ENCODE results near the gene ADAM12. TPM values are rescaled to one million over a fixed set of nuclear protein-coding genes. Genes with fewer than 3 reads are reported as not detected.

The ADAM12 gene
- total RNA-seq, 4 donors from 2014 or later: 0.19 to 2.6 (median 1.5) TPM

- TF ChIP-seq CTCF (IDR thresholded peaks at IDR 0.05): no peak
- no peak for TF ChIP-seq EP300 (IDR thresholded peaks at IDR 0.05)
- TF ChIP-seq POLR2A (IDR thresholded peaks at IDR 0.05): no peak
- no peak for TF ChIP-seq POLR2AphosphoS5 (IDR thresholded peaks at IDR 0.05)
- Histone ChIP-seq H3K4me3 (no peak overlapping the region), H3K9me3 (no peaks in the 10 kb centered on the region), H3K4me1 (no peaks in the 10 kb centered on the region), H3K27ac (no peak overlapping the region), H3K27me3 (no peaks in the 10 kb centered on the region), H3K36me3 (no peaks in the 10 kb centered on the region)
- 67% methylated on average over 8 of the region's 8 CpGs for WGBS
- DNase-seq (ENCODE audit: low spot score in 2 of 2): no peak
Observed at GRCh38 chr10:126135941-126136595, 252.2 kb downstream of the ADAM12 start.

- H3K27ac ChIP-seq: no peak overlapping the region
- no peaks in the 10 kb centered on the region for H3K36me3 ChIP-seq
Observed at GRCh38 chr10:126135177-126135576, 253.1 kb downstream of the ADAM12 start.

GRCh38 chr10:126133906-126134656 is 254.2 kb downstream of the ADAM12 start:
- no peak overlapping the region for H3K4me3 ChIP-seq
- WGBS: 43% methylated on average over 6 of the region's 6 CpGs

More at GRCh38 chr10:126135177-126135576, 253.1 kb downstream of the ADAM12 start:
- Histone ChIP-seq H3K27me3 (no peaks in the 10 kb centered on the region), H3K4me3 (no peak overlapping the region), H3K4me1 (peaks cover 3% of the 10 kb centered on the region), H3K9me3 (no peaks in the 10 kb centered on the region)
- no peak for DNase-seq (ENCODE audit: low spot score in 2 of 2)
- 87% methylated on average over 4 of the region's 4 CpGs for WGBS
- TF ChIP-seq POLR2A (IDR thresholded peaks at IDR 0.05): no peak
- no peak for TF ChIP-seq POLR2AphosphoS5 (IDR thresholded peaks at IDR 0.05)
- TF ChIP-seq EP300 (IDR thresholded peaks at IDR 0.05): no peak
- TF ChIP-seq CTCF (IDR thresholded peaks at IDR 0.05): no peak

DNA sequence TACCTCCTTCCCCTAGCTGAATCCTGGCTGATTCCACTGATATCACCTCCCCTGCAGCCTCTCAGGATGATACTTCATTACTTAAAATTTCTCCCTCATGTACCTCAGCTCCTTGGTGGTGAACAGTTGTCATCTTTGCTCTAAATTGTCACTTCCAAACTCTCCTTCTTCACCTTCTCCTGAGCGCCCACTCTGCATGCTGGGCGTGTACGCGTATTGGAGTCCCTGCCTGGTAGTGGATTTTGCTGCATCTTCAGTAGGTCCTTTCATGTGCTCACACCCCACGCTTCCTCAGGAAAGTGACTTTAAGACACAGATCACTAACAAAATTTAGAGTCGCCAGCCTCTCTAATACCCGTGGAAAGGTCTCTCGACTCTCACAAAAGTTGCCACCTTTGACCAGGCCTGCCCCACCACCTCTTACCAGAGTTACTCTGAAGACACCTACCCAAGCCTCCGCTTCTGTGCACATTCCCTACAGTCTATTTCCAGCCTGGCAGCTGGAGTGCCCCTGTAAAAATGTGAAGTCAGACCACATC is 255.1 kb downstream of the ADAM12 start:
- no peak for DNase-seq (ENCODE audit: low spot score in 2 of 2)
- H3K27me3 ChIP-seq: no peaks in the 10 kb centered on the region
- no peak overlapping the region for H3K27ac ChIP-seq
- no peak overlapping the region for H3K4me3 ChIP-seq
- no peak for TF ChIP-seq POLR2AphosphoS5 (IDR thresholded peaks at IDR 0.05)
- TF ChIP-seq POLR2A (IDR thresholded peaks at IDR 0.05): no peak
- TF ChIP-seq EP300 (IDR thresholded peaks at IDR 0.05): no peak
- no peak for TF ChIP-seq CTCF (IDR thresholded peaks at IDR 0.05)
- peaks cover 3% of the 10 kb centered on the region for H3K4me1 ChIP-seq
- WGBS: 93% methylated on average over 9 of the region's 9 CpGs
- H3K36me3 ChIP-seq: no peaks in the 10 kb centered on the region
- H3K9me3 ChIP-seq: no peaks in the 10 kb centered on the region

More at GRCh38 chr10:126133906-126134656, 254.2 kb downstream of the ADAM12 start:
- no peak for DNase-seq (ENCODE audit: low spot score in 2 of 2)
- H3K27ac ChIP-seq: no peak overlapping the region
- H3K36me3 ChIP-seq: no peaks in the 10 kb centered on the region
- H3K9me3 ChIP-seq: no peaks in the 10 kb centered on the region
- no peaks in the 10 kb centered on the region for H3K27me3 ChIP-seq
- no peak for TF ChIP-seq EP300 (IDR thresholded peaks at IDR 0.05)
- TF ChIP-seq CTCF (IDR thresholded peaks at IDR 0.05): no peak
- no peak for TF ChIP-seq POLR2A (IDR thresholded peaks at IDR 0.05)
- no peak for TF ChIP-seq POLR2AphosphoS5 (IDR thresholded peaks at IDR 0.05)
- H3K4me1 ChIP-seq: peaks cover 3% of the 10 kb centered on the region

DNA sequence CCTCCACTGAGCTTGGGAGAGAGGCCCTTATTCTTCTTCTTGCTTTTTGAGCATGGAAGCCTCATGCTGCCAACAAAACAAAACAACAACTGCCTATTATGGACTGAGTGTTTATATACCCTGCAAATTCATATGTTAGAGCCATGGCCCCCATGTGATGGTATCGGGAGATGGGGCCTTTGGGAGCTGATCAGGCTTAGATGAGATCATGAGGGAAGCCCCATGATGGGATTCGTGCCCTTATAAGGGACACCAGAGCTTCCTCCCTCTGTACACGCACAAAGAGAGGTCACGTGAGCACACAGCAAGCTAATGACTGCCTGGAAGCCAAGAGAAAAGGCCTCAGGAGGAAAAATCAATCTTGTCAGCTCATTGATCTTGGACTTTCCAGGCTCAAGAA is 256.9 kb downstream of the ADAM12 start:
- no peak for DNase-seq (ENCODE audit: low spot score in 2 of 2)
- no peaks in the 10 kb centered on the region for H3K36me3 ChIP-seq
- 72% methylated on average over 4 of the region's 4 CpGs for WGBS
- H3K4me3 ChIP-seq: no peak overlapping the region
- TF ChIP-seq CTCF (IDR thresholded peaks at IDR 0.05) (no peak), POLR2A (IDR thresholded peaks at IDR 0.05) (no peak), POLR2AphosphoS5 (IDR thresholded peaks at IDR 0.05) (no peak), EP300 (IDR thresholded peaks at IDR 0.05) (no peak)
- H3K4me1 ChIP-seq: peaks cover 3% of the 10 kb centered on the region
- H3K27ac ChIP-seq: no peak overlapping the region
- no peaks in the 10 kb centered on the region for H3K9me3 ChIP-seq
- no peaks in the 10 kb centered on the region for H3K27me3 ChIP-seq

All from suprapubic skin (tissue), 4 donors.